Measurements from ENCODE around the gene GPC3.

Gene GPC3

DNA sequence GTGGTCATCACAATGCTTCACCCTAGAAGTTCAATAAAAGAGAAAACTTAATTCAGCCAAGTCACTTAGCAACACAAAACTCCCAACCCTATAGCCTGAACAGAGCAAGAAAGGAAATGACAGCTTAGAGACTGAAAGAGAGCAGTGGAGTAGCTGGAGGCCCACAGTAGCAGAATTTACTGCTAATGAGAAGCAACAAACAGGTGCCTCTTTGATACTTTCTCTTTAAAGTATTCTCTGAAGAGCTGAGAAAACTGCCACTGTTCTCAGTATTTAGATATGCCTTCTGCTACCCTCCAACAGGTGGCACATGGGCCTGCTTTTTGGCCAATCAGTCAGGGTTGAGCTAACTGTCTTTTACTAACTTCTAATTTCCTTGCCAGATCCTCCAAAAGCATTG, 240.0 kb downstream of the GPC3 start:
- no peak for TF ChIP-seq CTCF (IDR thresholded peaks at IDR 0.05; ENCODE audit: poor library complexity, severe bottlenecking)
- DNase-seq (ENCODE audit: low spot score) (no peak), ATAC-seq (ENCODE audit: low read depth) (no peak)
- Histone ChIP-seq H3K27me3 (ENCODE audit: insufficient read depth, poor library complexity, severe bottlenecking) (no peaks in the 10 kb centered on the region), H3K36me3 (ENCODE audit: low read depth) (no peaks in the 10 kb centered on the region), H3K27ac (ENCODE audit: poor library complexity, severe bottlenecking) (no peak overlapping the region), H3K9me3 (ENCODE audit: severe bottlenecking) (no peaks in the 10 kb centered on the region), H3K4me1 (ENCODE audit: insufficient read depth, poor library complexity, severe bottlenecking) (no peaks in the 10 kb centered on the region), H3K4me3 (ENCODE audit: severe bottlenecking) (no peak overlapping the region)

DNA sequence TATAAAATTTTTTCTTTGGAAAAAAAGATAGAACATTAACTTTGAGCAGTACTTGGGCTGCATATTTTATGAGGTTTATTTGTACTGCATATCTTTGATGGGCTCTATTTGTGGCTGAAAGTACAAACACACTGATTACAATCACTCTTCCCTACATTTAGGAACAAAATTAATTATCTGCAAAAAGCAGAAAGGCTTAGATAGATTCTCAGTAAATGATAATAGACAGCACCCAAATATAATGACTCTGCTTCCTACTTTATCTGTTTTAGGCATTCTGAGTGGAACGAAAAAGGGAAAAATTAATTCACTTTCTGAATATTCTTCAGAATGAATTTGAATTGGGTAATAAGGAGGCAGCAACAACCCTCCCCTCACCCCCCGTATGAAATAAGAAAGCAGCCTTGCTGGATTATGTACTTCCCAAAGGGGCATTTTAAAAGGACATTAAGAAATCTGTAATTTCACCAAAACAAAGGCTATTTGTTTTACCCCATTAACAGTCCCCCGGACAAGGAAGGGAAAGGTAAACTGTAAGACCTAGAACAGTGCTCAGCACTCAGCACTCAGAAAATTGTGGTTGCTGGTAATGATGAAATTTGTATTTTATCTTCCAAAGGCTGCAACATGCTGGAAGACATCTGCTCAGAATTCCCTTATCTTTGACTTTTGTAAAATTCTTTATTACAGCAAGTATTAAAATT, 242.6 kb downstream of the GPC3 start:
- no peak for TF ChIP-seq CTCF (IDR thresholded peaks at IDR 0.05; ENCODE audit: poor library complexity, severe bottlenecking)
- Histone ChIP-seq H3K9me3 (ENCODE audit: severe bottlenecking) (no peaks in the 10 kb centered on the region), H3K36me3 (ENCODE audit: low read depth) (no peaks in the 10 kb centered on the region), H3K27ac (ENCODE audit: poor library complexity, severe bottlenecking) (no peak overlapping the region), H3K4me3 (ENCODE audit: severe bottlenecking) (no peak overlapping the region), H3K4me1 (ENCODE audit: insufficient read depth, poor library complexity, severe bottlenecking) (no peaks in the 10 kb centered on the region), H3K27me3 (ENCODE audit: insufficient read depth, poor library complexity, severe bottlenecking) (no peaks in the 10 kb centered on the region)
- ATAC-seq (ENCODE audit: low read depth) (no peak), DNase-seq (ENCODE audit: low spot score) (no peak)

DNA sequence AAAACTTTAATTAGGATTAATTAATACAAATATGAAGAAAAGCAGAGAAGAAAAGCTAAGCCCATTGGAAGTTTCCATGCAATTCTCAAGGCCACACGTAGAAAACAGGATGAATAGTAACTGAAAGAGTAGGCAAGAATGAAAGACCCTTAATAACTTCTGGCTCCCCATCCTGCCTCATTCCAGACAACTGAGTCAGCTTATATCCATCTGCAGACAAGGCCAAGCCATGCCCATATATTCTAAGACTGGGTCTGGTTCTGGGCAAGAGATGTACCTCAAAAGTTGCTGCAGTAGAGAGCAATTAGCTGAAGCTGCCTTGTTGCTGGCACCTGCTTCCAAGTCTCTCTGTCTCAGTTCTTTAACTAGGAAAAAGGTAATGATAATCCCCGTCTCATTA, 244.1 kb downstream of the GPC3 start:
- Histone ChIP-seq H3K9me3 (ENCODE audit: severe bottlenecking) (no peaks in the 10 kb centered on the region), H3K27me3 (ENCODE audit: insufficient read depth, poor library complexity, severe bottlenecking) (no peaks in the 10 kb centered on the region), H3K4me1 (ENCODE audit: insufficient read depth, poor library complexity, severe bottlenecking) (no peaks in the 10 kb centered on the region), H3K27ac (ENCODE audit: poor library complexity, severe bottlenecking) (no peak overlapping the region), H3K36me3 (ENCODE audit: low read depth) (no peaks in the 10 kb centered on the region), H3K4me3 (ENCODE audit: severe bottlenecking) (no peak overlapping the region)
- ATAC-seq (ENCODE audit: low read depth) (no peak), DNase-seq (ENCODE audit: low spot score) (no peak)
- no peak for TF ChIP-seq CTCF (IDR thresholded peaks at IDR 0.05; ENCODE audit: poor library complexity, severe bottlenecking)

DNA sequence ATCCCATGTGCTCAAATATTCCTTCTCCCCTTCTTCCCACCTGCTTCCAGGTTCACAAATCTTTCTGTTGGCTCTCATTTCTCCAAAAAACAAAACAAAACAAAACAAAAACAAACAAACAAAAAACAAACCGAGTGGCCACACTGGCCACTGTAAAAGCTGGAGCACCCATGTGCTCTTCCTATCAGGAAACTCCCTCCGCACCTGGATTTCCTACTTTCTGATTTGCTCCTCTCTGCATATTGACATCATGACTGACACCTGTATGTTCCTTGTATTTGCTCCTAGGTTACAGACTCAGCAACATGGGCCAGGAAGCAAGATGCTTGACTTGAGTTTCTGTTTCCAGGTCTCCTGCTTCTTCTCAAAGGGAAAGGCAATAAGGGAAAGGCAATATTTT, 258.8 kb downstream of the GPC3 start:
- Histone ChIP-seq H3K4me1 (ENCODE audit: insufficient read depth, poor library complexity, severe bottlenecking) (peaks cover 13% of the 10 kb centered on the region), H3K27me3 (ENCODE audit: insufficient read depth, poor library complexity, severe bottlenecking) (no peaks in the 10 kb centered on the region), H3K9me3 (ENCODE audit: severe bottlenecking) (no peaks in the 10 kb centered on the region), H3K36me3 (ENCODE audit: low read depth) (no peaks in the 10 kb centered on the region), H3K27ac (ENCODE audit: poor library complexity, severe bottlenecking) (peak overlapping the region; percentile 89), H3K4me3 (ENCODE audit: severe bottlenecking) (no peak overlapping the region)
- TF ChIP-seq CTCF (IDR thresholded peaks at IDR 0.05; ENCODE audit: poor library complexity, severe bottlenecking), result no peak
- DNase-seq (ENCODE audit: low spot score) (no peak), ATAC-seq (ENCODE audit: low read depth) (no peak)

DNA sequence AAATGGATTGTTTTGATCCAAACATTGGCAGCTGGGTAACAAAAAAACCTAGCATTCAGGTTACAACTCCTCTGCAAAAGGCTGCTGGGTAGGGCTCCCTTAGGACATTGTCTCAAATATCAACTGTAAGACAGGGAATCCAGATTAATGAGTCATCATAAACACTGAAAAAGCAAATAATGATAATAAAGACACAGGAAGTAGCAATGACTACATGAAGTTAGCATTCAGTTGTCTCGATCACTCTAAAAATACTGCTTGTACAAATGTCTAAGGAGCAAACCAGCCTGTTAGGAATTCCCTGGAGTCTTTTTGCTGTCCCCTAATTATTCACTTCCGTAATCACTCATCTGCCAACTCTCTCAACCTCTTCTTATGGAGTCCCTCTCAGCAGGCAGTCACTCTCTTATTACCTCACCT, 259.2 kb downstream of the GPC3 start:
- Histone ChIP-seq H3K4me3 (ENCODE audit: severe bottlenecking) (no peak overlapping the region), H3K27ac (ENCODE audit: poor library complexity, severe bottlenecking) (peak overlapping the region; percentile 89), H3K4me1 (ENCODE audit: insufficient read depth, poor library complexity, severe bottlenecking) (peaks cover 13% of the 10 kb centered on the region), H3K9me3 (ENCODE audit: severe bottlenecking) (no peaks in the 10 kb centered on the region), H3K27me3 (ENCODE audit: insufficient read depth, poor library complexity, severe bottlenecking) (no peaks in the 10 kb centered on the region), H3K36me3 (ENCODE audit: low read depth) (no peaks in the 10 kb centered on the region)
- peak; percentile 23 for DNase-seq (ENCODE audit: low spot score)
- peak; percentile 98 for ATAC-seq (ENCODE audit: low read depth)
- no peak for TF ChIP-seq CTCF (IDR thresholded peaks at IDR 0.05; ENCODE audit: poor library complexity, severe bottlenecking)
